Peyer's patch (tissue), 4 donors: ENCODE data around the gene HSBP1L1.

ENCODE experiments used
- CTCF ChIP-seq, 6 experiments: fragments of 450-650 bp in 4 of 6; fragments of 200-600 bp in 2 of 6; sonication (generic) in 1 of 6; IDR thresholded peaks; one replicate each; pipeline ENCODE4 v1.5.1; 2017 to 2019; ENCODE audit warnings: antibody characterized with exemption in 6 of 6, mild to moderate bottlenecking in 3 of 6, moderate library complexity in 1 of 6
- POLR2A ChIP-seq, 2 donors: fragments of 450-650 bp; IDR thresholded peaks; one replicate each; pipeline ENCODE4 v1.5.1; 2017; ENCODE audit warnings: antibody characterized with exemption in 2 of 2, mild to moderate bottlenecking in 2 of 2, moderate library complexity in 2 of 2

- TF ChIP-seq POLR2A (IDR thresholded peaks at IDR 0.05) (no peak), CTCF (IDR thresholded peaks at IDR 0.05) (peak in 1 of 6 experiments; percentile 24)
These were observed 1.4 kb upstream of the HSBP1L1 start for GRCh38 chr18:79962835-79963657.
